ENCODE results near the gene URB2. TPM values are rescaled to one million over a fixed set of nuclear protein-coding genes. Genes with fewer than 3 reads are reported as not detected.

Gene URB2
- total RNA-seq, 1 experiment from 2014 or later = 53.2 TPM

DNA sequence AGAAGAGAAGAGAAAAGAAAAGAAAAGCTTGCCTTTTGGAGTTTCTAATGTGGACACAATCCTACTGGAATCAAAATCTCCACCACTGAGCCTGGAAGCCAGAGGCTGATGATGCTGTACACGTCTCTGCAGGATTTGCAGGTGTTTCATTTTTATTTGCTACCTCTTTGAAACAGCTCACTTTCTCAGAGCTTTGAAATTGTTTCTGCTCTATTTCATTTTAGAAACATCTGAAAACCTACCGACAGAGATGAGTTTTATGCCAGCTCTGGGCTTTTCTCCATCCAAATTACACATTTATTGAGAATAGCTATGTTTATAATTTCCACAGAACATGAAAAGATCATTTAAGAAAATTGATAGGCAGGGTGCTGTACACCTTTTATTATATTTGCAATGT lies 46.2 kb downstream of the URB2 start:
- WGBS (ENCODE audit: extremely low coverage, insufficient read length, low lambda C conversion rate) = no CpG with 5 or more reads among the region's 2 CpGs
- no peaks in the 10 kb centered on the region for H3K79me2 ChIP-seq (ENCODE audit: insufficient read depth, low read length)
- H3K56ac ChIP-seq (ENCODE audit: insufficient read length, low read depth, low read length) = no peak overlapping the region
- H3K36me3 Mint-ChIP-seq (ENCODE audit: insufficient read depth in 1 of 3, low read depth in 3 of 3) = no peaks in the 10 kb centered on the region; a peak in 2 of 7 replicates
- no peak overlapping the region for H2BK5ac ChIP-seq (ENCODE audit: insufficient read length, low read length)
- no peaks in the 10 kb centered on the region for H3K27me3 ChIP-seq (ENCODE audit: insufficient read depth, low read length)
- H3K4me1 ChIP-seq (ENCODE audit: insufficient read depth, low read length) = no peaks in the 10 kb centered on the region
- no peaks in the 10 kb centered on the region for H3K9me3 ChIP-seq (ENCODE audit: control insufficient read depth, low read depth, low read length)
- no peak overlapping the region for H3K4me2 ChIP-seq (ENCODE audit: insufficient read depth, insufficient read length, low read length)
- no peak overlapping the region for H4K91ac ChIP-seq (ENCODE audit: insufficient read length, low read depth, low read length)
- no peak overlapping the region for H3K14ac ChIP-seq (ENCODE audit: insufficient read depth, low read length)
- no peak overlapping the region for H3K23ac ChIP-seq (ENCODE audit: insufficient read length, low read depth, low read length)
- H3K27me3 Mint-ChIP-seq (ENCODE audit: low read depth) = no peaks in the 10 kb centered on the region
- no peaks in the 10 kb centered on the region for H3K23me2 ChIP-seq (ENCODE audit: insufficient read length, low read depth, low read length, poor library complexity, severe bottlenecking)
- TF ChIP-seq, protein P1, sequence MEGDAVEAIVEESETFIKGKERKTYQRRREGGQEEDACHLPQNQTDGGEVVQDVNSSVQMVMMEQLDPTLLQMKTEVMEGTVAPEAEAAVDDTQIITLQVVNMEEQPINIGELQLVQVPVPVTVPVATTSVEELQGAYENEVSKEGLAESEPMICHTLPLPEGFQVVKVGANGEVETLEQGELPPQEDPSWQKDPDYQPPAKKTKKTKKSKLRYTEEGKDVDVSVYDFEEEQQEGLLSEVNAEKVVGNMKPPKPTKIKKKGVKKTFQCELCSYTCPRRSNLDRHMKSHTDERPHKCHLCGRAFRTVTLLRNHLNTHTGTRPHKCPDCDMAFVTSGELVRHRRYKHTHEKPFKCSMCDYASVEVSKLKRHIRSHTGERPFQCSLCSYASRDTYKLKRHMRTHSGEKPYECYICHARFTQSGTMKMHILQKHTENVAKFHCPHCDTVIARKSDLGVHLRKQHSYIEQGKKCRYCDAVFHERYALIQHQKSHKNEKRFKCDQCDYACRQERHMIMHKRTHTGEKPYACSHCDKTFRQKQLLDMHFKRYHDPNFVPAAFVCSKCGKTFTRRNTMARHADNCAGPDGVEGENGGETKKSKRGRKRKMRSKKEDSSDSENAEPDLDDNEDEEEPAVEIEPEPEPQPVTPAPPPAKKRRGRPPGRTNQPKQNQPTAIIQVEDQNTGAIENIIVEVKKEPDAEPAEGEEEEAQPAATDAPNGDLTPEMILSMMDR (conservative IDR thresholded peaks at IDR 0.05) = no peak
- no peak overlapping the region for H2AK5ac ChIP-seq (ENCODE audit: insufficient read length, low read length)
- H3K18ac ChIP-seq (ENCODE audit: insufficient read length, low read depth, low read length) = no peak overlapping the region
- no peaks in the 10 kb centered on the region; a peak in 1 of 5 replicates for H3K9me3 Mint-ChIP-seq
- no peak overlapping the region for H2BK20ac ChIP-seq (ENCODE audit: low read depth, low read length, poor library complexity, severe bottlenecking)
- no peak overlapping the region for H3K4me3 Mint-ChIP-seq
- no peak overlapping the region for H3K27ac Mint-ChIP-seq
- DNase-seq = no peak
- H2BK120ac ChIP-seq (ENCODE audit: low read depth, low read length, poor library complexity, severe bottlenecking) = no peak overlapping the region
- no peak overlapping the region for H3K9ac ChIP-seq (ENCODE audit: extremely low read depth, insufficient read length, low read length)
- H3K27ac ChIP-seq (ENCODE audit: insufficient read length, low read depth, low read length) = no peak overlapping the region
- no peak overlapping the region for H2BK12ac ChIP-seq (ENCODE audit: insufficient read length, low read depth, low read length)
- no peaks in the 10 kb centered on the region for H4K20me1 ChIP-seq (ENCODE audit: control insufficient read depth, insufficient read depth, insufficient read length)
- H2BK15ac ChIP-seq (ENCODE audit: low read depth, low read length) = no peak overlapping the region
- no peaks in the 10 kb centered on the region for H3K79me1 ChIP-seq (ENCODE audit: insufficient read depth, low read depth, low read length, poor library complexity, severe bottlenecking)
- no peak overlapping the region for H4K8ac ChIP-seq (replicated peaks; ENCODE audit: insufficient read length, low read depth, low read length)
- H3K4ac ChIP-seq (ENCODE audit: low read depth, low read length) = no peak overlapping the region
- no peak overlapping the region for H4K5ac ChIP-seq (ENCODE audit: insufficient read length, low read depth, low read length)
- no peak overlapping the region for H2AFZ ChIP-seq (ENCODE audit: low read length)
- H3T11ph ChIP-seq (ENCODE audit: low read length) = no peak overlapping the region
- peaks cover 4 to 7% of the 10 kb centered on the region in 2 experiments; a peak in 3 of 4 replicates for H3K4me1 Mint-ChIP-seq

Data from H9 (cell line).